ENCODE measurements around the gene NFE2L1. TPM values are rescaled to one million over a fixed set of nuclear protein-coding genes. Genes with fewer than 3 reads are reported as not detected.
A peak's percentile ranks its signal among the peaks of the same experiment; 100 is the strongest.

NFE2L1 gene
- total RNA-seq, 2 donors from 2014 or later: 87.8 to 244 TPM

DNA sequence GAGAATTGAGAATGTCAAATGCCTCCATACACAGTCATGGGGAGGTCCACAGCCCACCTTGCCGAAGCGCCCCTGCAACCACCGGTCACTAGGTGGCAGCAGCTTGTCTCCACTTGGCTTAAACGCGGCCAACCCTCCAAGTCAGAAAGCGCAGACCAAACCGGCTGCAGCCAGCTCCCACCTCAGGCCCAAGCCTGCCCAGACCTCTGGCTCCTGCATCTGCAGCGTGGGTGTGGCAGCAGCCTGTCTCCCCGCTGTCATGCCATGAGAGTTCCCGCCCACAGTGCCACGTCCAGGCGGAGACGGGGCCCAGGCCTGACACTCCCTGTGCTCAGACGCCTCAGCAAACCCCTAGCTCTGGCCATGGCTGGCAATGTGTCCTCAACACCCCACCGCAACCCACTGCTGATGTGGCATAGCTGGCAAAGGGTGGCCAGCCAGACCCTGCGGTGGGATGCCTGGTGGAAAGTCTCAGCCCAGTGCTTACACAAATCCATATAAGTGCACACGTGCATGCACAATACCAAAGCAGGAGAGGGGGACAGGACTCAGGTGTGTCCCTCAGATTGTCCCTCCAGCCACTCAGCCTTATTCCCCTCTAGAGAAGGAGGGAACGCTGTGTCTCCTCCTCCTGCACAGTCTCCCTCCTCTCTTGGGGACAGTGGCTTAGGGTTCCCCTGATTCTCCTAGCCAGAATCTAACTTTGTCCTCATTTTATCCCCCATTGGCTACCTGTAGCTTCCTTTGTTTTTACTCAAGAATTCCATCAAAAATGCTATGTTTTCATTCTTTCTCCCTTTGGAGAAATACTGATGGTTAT lies 21.4 kb upstream of the NFE2L1 start:
- Histone ChIP-seq H3K4me3 (no peak overlapping the region), H3K9me3 (no peaks in the 10 kb centered on the region), H3K27ac (peak overlapping the region in 1 of 2 donors; percentile 60), H3K27me3 (replicated peaks; ENCODE audit: insufficient read depth) (no peaks in the 10 kb centered on the region), H3K4me1 (replicated peaks) (peaks cover 30% of the 10 kb centered on the region), H3K36me3 (no peaks in the 10 kb centered on the region)
- TF ChIP-seq POLR2A (IDR thresholded peaks at IDR 0.05) (peak; percentile 29), POLR2AphosphoS5 (IDR thresholded peaks at IDR 0.05) (peak; percentile 90)
- TF ChIP-seq, protein P1, sequence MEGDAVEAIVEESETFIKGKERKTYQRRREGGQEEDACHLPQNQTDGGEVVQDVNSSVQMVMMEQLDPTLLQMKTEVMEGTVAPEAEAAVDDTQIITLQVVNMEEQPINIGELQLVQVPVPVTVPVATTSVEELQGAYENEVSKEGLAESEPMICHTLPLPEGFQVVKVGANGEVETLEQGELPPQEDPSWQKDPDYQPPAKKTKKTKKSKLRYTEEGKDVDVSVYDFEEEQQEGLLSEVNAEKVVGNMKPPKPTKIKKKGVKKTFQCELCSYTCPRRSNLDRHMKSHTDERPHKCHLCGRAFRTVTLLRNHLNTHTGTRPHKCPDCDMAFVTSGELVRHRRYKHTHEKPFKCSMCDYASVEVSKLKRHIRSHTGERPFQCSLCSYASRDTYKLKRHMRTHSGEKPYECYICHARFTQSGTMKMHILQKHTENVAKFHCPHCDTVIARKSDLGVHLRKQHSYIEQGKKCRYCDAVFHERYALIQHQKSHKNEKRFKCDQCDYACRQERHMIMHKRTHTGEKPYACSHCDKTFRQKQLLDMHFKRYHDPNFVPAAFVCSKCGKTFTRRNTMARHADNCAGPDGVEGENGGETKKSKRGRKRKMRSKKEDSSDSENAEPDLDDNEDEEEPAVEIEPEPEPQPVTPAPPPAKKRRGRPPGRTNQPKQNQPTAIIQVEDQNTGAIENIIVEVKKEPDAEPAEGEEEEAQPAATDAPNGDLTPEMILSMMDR (IDR thresholded peaks at IDR 0.05): peak; percentile 59 to 96 (median 88)
- 13% methylated on average over 16 of the region's 18 CpGs for WGBS
- peak; percentile 91 for DNase-seq (ENCODE audit: low spot score)
- intact Hi-C loops (cut with DNase I): loop anchor here (1.0 kb wide), 1 partner anchor 48 kb away; no protein-coding TSS in a partner anchor

- Histone ChIP-seq H3K36me3 (no peaks in the 10 kb centered on the region), H3K4me3 (no peak overlapping the region), H3K27ac (no peak overlapping the region), H3K4me1 (replicated peaks) (peaks cover 30% of the 10 kb centered on the region), H3K9me3 (no peaks in the 10 kb centered on the region), H3K27me3 (replicated peaks; ENCODE audit: insufficient read depth) (no peaks in the 10 kb centered on the region)
- intact Hi-C loops (cut with DNase I): no loop called here
- no peak for DNase-seq (ENCODE audit: low spot score)
- WGBS: 90% methylated on average over 12 of the region's 12 CpGs
- TF ChIP-seq POLR2AphosphoS5 (IDR thresholded peaks at IDR 0.05): no peak
- TF ChIP-seq POLR2A (IDR thresholded peaks at IDR 0.05): no peak
- TF ChIP-seq, protein P1 (IDR thresholded peaks at IDR 0.05): no peak
These were observed 20.7 kb upstream of the NFE2L1 start for GRCh38 chr17:48027322-48027981.

- H3K36me3 ChIP-seq: no peaks in the 10 kb centered on the region
- intact Hi-C loops (cut with DNase I): no loop called here
These were observed 19.4 kb upstream of the NFE2L1 start for GRCh38 chr17:48028736-48029135.

GRCh38 chr17:48030531-48030930 lies 17.6 kb upstream of the NFE2L1 start:
- H3K27ac ChIP-seq: no peak overlapping the region
- H3K27me3 ChIP-seq (replicated peaks; ENCODE audit: insufficient read depth): no peaks in the 10 kb centered on the region
- 40% methylated on average over 5 of the region's 5 CpGs for WGBS
- H3K4me3 ChIP-seq: no peak overlapping the region
- DNase-seq (ENCODE audit: low spot score): no peak
- intact Hi-C loops (cut with DNase I): no loop called here
- H3K36me3 ChIP-seq: no peaks in the 10 kb centered on the region
- H3K9me3 ChIP-seq: no peaks in the 10 kb centered on the region
- H3K4me1 ChIP-seq (replicated peaks): peaks cover 15% of the 10 kb centered on the region
- TF ChIP-seq, protein P1 (IDR thresholded peaks at IDR 0.05): no peak
- TF ChIP-seq POLR2AphosphoS5 (IDR thresholded peaks at IDR 0.05) (no peak), POLR2A (IDR thresholded peaks at IDR 0.05) (no peak)

More at GRCh38 chr17:48028736-48029135, 19.4 kb upstream of the NFE2L1 start:
- DNase-seq (ENCODE audit: low spot score): no peak
- 82% methylated on average over 1 of the region's 1 CpG for WGBS
- Histone ChIP-seq H3K4me1 (replicated peaks) (peaks cover 22% of the 10 kb centered on the region), H3K27ac (no peak overlapping the region), H3K9me3 (no peaks in the 10 kb centered on the region), H3K4me3 (no peak overlapping the region), H3K27me3 (replicated peaks; ENCODE audit: insufficient read depth) (no peaks in the 10 kb centered on the region)
- TF ChIP-seq, protein P1 (IDR thresholded peaks at IDR 0.05): no peak
- no peak for TF ChIP-seq POLR2A (IDR thresholded peaks at IDR 0.05)
- no peak for TF ChIP-seq POLR2AphosphoS5 (IDR thresholded peaks at IDR 0.05)

Data from prostate gland (tissue), 2 donors.